K562 (cell line): ENCODE data around the gene SEC24A. TPM values are rescaled to one million over a fixed set of nuclear protein-coding genes. Genes with fewer than 3 reads are reported as not detected.

Experiments
- FOS ChIP-seq: IDR thresholded peaks from 3 replicates; pipeline ENCODE4 v1.6.1; 2011; ENCODE audit not compliant: insufficient read length; ENCODE audit errors: extremely low read depth
- HDAC1 ChIP-seq, 2 experiments: fragments of 450-650 bp; IDR thresholded peaks; 2 replicates each; pipeline ENCODE4 v1.6.1; 2016 to 2017; ENCODE audit warnings: inconsistent platforms in 1 of 2, mild to moderate bottlenecking in 1 of 2, moderate library complexity in 1 of 2
- HNRNPL ChIP-seq: fragments of 200-400 bp; formaldehyde crosslinking; IDR thresholded peaks from 2 replicates; pipeline ENCODE4 v1.6.1; 2017; ENCODE audit warnings: low read depth, mild to moderate bottlenecking, low read length
- POLR2B ChIP-seq: fragments of 450-650 bp; IDR thresholded peaks from 2 replicates; pipeline ENCODE4 v1.6.1; 2018; ENCODE audit warnings: low read depth; ENCODE audit not compliant: partially characterized antibody
- PTBP1 ChIP-seq: fragments of 200-400 bp; formaldehyde crosslinking; IDR thresholded peaks from 2 replicates; pipeline ENCODE4 v1.6.1; 2017; ENCODE audit warnings: low read depth, low read length
- PTTG1 ChIP-seq: fragments of 450-650 bp; IDR thresholded peaks from 2 replicates; pipeline ENCODE4 v1.6.1; 2016; ENCODE audit warnings: low read depth, mild to moderate bottlenecking, missing genetic modification characterization, missing compliant biosample characterization
- RAD51 ChIP-seq: fragments of 450-650 bp; IDR thresholded peaks from 2 replicates; pipeline ENCODE4 v1.7.1; 2016; ENCODE audit warnings: low read depth, mild to moderate bottlenecking, borderline replicate concordance
- SETDB1 ChIP-seq: IDR thresholded peaks from one replicate; pipeline ENCODE4 v1.6.1; 2012; ENCODE audit warnings: low read length, control low read depth, inconsistent platforms
- SMARCA5 ChIP-seq: fragments of 450-650 bp; IDR thresholded peaks from 2 replicates; pipeline ENCODE4 v1.6.1; 2016
- STAG1 ChIP-seq: sonication (generic); formaldehyde crosslinking; IDR thresholded peaks from 2 replicates; pipeline ENCODE4 v1.5.0; 2020; ENCODE audit warnings: missing genetic modification reagents, borderline replicate concordance
- TEAD1 ChIP-seq, 2 experiments: fragments of 450-650 bp in 1 of 2; sonication (generic) in 1 of 2; formaldehyde crosslinking; IDR thresholded peaks; 2 replicates each; pipeline versions ENCODE4 v1.4.0 to v1.8.0; 2020 to 2022; ENCODE audit warnings: mild to moderate bottlenecking in 2 of 2, missing genetic modification reagents in 1 of 2
- ZNF696 ChIP-seq: fragments of 250-450 bp; sonication (Bioruptor Pico); conservative IDR thresholded peaks from 2 replicates; pipeline ENCODE4 v1.4.0; 2020; ENCODE audit warnings: mild to moderate bottlenecking, moderate library complexity
- ZNF77 ChIP-seq: fragments of 250-450 bp; sonication (Bioruptor Pico); IDR thresholded peaks from 2 replicates; pipeline ENCODE4 v1.5.0; 2020
- polyA plus RNA-seq, 8 experiments: library from polyadenylated mRNA; depleted of rRNA in 4 of 8; stranded (reverse) in 5 of 8; unstranded in 3 of 8; fragments of >200 nt; fragmentation: Nextera tagmentation in 2 of 8; fragmentation: Illumina TruSeq in 1 of 8; extraction: Ambion mirVana in 2 of 8; extraction: Trizol in 1 of 8; gene quantifications; 2 replicates each; pipeline versions ENCODE4 v1.2.1 to v1.2.3, GENCODE V29; 2011 to 2014; ENCODE audit warnings: inconsistent platforms in 1 of 8, missing spikeins in 1 of 8
- total RNA-seq, 7 experiments: library from RNA; depleted of rRNA in 6 of 7; stranded (reverse); fragments of >200 nt in 6 of 7; fragmentation: Illumina TruSeq in 2 of 7; extraction: Trizol in 2 of 7; gene quantifications; 2 replicates each; pipeline versions ENCODE4 v1.2.1 to v1.2.3, GENCODE V29; 2011 to 2021; ENCODE audit warnings: low replicate concordance in 1 of 7
- TF ChIP-seq, protein P1 (sequence below): fragments of 250-450 bp; sonication (Bioruptor Pico); IDR thresholded peaks from 2 replicates; pipeline ENCODE4 v1.5.0; 2021; ENCODE audit warnings: mild to moderate bottlenecking, borderline replicate concordance
- TF ChIP-seq, protein P2 (sequence below): IDR thresholded peaks from 3 replicates; pipeline ENCODE4 v1.6.1; 2011; ENCODE audit warnings: borderline replicate concordance, mild to moderate bottlenecking, moderate library complexity; ENCODE audit not compliant: insufficient read length; ENCODE audit errors: extremely low read depth
- TF ChIP-seq, protein P3 (sequence below): fragments of 250-450 bp; sonication (Bioruptor Pico); IDR thresholded peaks from 2 replicates; pipeline ENCODE4 v1.8.0; 2022; ENCODE audit warnings: moderate library complexity, mild to moderate bottlenecking, inconsistent platforms
- TF ChIP-seq, protein P4 (sequence below): fragments of 450-650 bp; IDR thresholded peaks from 2 replicates; pipeline ENCODE4 v1.6.1; 2016

SEC24A gene
- total and polyA plus RNA-seq, 9 of the 15 experiments (the other 6 are each of a cell fraction or from before 2014, with no cell fraction given), result 7.9 to 36.5 (median 17.5) TPM

DNA sequence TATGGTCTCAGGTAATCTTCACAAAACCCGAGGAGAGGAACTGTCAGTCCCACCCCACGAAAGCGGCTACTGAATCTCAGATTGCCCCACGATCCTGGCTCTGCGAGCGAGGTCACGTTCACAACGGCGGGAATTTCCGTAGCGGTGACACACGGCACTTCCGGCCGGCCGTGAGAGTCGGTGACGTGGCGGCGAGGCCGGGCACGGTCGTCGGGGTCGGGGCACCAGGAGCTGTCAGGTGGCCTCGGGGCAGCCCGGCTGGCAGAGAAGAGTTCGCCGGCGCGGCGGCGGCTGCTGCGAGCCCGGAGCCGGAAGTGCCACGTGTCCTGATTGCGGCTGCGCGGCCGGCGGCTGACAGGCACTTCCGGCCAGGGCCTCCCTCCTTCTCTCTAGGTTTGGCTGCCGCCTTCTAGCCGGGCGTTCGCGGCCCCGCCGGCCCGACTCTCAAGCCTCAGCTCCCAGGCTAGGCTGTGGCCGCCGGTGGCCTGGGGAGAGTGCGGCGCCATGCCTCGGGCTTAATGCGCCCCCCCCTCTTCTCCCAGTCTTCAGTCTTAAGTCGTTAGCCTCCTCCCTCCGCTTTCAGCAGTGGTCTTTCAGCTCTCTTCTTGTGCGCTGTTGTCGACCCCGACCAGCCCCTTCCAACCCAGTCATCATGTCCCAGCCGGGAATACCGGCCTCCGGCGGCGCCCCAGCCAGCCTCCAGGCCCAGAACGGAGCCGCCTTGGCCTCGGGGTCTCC, at the start of gene SEC24A (continued):
- TF ChIP-seq HNRNPL, result peak; percentile 93
- TF ChIP-seq TEAD1 (CRISPR knock-in tag; IDR thresholded peaks at IDR 0.05), result peak in 1 of 2 experiments; percentile 86; a peak in 2 of 4 replicates
- TF ChIP-seq STAG1 (CRISPR knock-in tag), result no peak
- TF ChIP-seq, protein P1, sequence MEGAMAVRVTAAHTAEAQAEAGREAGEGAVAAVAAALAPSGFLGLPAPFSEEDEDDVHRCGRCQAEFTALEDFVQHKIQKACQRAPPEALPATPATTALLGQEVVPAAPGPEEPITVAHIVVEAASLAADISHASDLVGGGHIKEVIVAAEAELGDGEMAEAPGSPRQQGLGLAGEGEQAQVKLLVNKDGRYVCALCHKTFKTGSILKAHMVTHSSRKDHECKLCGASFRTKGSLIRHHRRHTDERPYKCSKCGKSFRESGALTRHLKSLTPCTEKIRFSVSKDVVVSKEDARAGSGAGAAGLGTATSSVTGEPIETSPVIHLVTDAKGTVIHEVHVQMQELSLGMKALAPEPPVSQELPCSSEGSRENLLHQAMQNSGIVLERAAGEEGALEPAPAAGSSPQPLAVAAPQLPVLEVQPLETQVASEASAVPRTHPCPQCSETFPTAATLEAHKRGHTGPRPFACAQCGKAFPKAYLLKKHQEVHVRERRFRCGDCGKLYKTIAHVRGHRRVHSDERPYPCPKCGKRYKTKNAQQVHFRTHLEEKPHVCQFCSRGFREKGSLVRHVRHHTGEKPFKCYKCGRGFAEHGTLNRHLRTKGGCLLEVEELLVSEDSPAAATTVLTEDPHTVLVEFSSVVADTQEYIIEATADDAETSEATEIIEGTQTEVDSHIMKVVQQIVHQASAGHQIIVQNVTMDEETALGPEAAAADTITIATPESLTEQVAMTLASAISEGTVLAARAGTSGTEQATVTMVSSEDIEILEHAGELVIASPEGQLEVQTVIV (CRISPR knock-in tag), result no peak
- TF ChIP-seq PTBP1, result no peak
- TF ChIP-seq ZNF696, result no peak
- TF ChIP-seq, protein P2, sequence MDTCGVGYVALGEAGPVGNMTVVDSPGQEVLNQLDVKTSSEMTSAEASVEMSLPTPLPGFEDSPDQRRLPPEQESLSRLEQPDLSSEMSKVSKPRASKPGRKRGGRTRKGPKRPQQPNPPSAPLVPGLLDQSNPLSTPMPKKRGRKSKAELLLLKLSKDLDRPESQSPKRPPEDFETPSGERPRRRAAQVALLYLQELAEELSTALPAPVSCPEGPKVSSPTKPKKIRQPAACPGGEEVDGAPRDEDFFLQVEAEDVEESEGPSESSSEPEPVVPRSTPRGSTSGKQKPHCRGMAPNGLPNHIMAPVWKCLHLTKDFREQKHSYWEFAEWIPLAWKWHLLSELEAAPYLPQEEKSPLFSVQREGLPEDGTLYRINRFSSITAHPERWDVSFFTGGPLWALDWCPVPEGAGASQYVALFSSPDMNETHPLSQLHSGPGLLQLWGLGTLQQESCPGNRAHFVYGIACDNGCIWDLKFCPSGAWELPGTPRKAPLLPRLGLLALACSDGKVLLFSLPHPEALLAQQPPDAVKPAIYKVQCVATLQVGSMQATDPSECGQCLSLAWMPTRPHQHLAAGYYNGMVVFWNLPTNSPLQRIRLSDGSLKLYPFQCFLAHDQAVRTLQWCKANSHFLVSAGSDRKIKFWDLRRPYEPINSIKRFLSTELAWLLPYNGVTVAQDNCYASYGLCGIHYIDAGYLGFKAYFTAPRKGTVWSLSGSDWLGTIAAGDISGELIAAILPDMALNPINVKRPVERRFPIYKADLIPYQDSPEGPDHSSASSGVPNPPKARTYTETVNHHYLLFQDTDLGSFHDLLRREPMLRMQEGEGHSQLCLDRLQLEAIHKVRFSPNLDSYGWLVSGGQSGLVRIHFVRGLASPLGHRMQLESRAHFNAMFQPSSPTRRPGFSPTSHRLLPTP, result no peak
- TF ChIP-seq, protein P3, sequence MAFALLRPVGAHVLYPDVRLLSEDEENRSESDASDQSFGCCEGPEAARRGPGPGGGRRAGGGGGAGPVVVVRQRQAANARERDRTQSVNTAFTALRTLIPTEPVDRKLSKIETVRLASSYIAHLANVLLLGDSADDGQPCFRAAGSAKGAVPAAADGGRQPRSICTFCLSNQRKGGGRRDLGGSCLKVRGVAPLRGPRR, result no peak
- TF ChIP-seq RAD51, result no peak; the same call in 1 of the 2 replicates
- peak in 1 of 2 experiments; percentile 96; a peak in 2 of 4 replicates for TF ChIP-seq HDAC1 (IDR thresholded peaks at IDR 0.05)
- TF ChIP-seq ZNF77 (CRISPR knock-in tag), result no peak
- no peak for TF ChIP-seq FOS
- TF ChIP-seq PTTG1, result no peak
- TF ChIP-seq POLR2B, result peak; percentile 87
- TF ChIP-seq SMARCA5, result no peak
- TF ChIP-seq, protein P4, sequence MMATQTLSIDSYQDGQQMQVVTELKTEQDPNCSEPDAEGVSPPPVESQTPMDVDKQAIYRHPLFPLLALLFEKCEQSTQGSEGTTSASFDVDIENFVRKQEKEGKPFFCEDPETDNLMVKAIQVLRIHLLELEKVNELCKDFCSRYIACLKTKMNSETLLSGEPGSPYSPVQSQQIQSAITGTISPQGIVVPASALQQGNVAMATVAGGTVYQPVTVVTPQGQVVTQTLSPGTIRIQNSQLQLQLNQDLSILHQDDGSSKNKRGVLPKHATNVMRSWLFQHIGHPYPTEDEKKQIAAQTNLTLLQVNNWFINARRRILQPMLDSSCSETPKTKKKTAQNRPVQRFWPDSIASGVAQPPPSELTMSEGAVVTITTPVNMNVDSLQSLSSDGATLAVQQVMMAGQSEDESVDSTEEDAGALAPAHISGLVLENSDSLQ, result peak; percentile 69
- no peak for TF ChIP-seq SETDB1
